ENCODE measurements around the gene CEP68. TPM values are rescaled to one million over a fixed set of nuclear protein-coding genes. Genes with fewer than 3 reads are reported as not detected.

The CEP68 gene
- polyA plus RNA-seq, 2 of the 4 experiments (the other 2 are of a cell fraction): 6.8 to 9.2 TPM

DNA sequence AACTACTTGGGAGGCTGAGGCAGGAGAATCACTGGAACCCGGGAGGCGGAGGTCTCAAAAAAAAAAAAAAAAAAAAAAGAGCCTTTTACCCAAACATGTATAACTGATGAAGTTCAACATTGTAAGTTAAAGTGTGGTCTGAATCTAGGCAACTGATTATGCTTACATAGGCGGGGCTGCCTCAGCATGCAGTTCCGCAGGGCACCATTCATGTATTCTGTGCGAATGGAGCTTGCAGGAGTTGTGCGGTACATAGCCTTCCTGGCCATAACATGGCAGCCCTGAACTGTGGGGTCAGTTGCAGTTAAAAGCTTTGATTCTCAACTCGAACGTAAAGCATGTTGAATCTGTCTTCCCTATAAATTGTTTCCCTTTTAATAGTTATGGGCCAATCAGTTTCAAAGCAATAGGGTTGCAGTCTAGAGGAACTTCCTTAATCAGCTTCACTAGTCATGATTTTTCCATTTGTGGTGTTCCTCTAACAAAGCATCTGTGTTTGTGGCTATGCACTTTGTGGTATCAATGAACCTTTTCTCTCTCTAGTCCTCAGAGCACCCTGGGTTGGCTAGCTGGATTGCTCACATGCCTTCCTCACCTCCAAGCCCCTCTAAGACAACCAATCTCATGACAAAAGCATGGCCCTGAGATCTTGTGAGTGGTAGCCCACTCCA, 30.6 kb upstream of the CEP68 start:
- DNase-seq (ENCODE audit: low read depth in 1 of 2, low spot score in 1 of 2) (no peak), ATAC-seq (no peak), FAIRE-seq (no peak)
- 92% methylated on average over 8 of the region's 8 CpGs for WGBS (ENCODE audit: missing lambda C conversion rate)
- Histone ChIP-seq H3K9me3 (no peaks in the 10 kb centered on the region), H3K4me3 (no peak overlapping the region), H3K4me2 (peak overlapping the region; percentile 15; the same call in 2 of the 3 replicates), H3K4me1 (peaks cover 20% of the 10 kb centered on the region), H3K27ac (peak overlapping the region in 1 of 2 experiments; percentile 20; a peak in 1 of 6 replicates)
- ChIA-PET CTCF (interaction anchor here (0.6 to 5.8 kb wide), 9 partner anchors 7 to 108 kb away, joined by 3 to 39 read pairs (median 3); no protein-coding TSS in a partner anchor), POLR2A (no interaction called here)
- TF ChIP-seq, protein P1, sequence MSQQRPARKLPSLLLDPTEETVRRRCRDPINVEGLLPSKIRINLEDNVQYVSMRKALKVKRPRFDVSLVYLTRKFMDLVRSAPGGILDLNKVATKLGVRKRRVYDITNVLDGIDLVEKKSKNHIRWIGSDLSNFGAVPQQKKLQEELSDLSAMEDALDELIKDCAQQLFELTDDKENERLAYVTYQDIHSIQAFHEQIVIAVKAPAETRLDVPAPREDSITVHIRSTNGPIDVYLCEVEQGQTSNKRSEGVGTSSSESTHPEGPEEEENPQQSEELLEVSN (IDR thresholded peaks at IDR 0.05; ENCODE audit: borderline replicate concordance, low read depth): no peak
- TF ChIP-seq NPAS2 (CRISPR knock-in tag; IDR thresholded peaks at IDR 0.05; ENCODE audit: borderline replicate concordance): no peak
- no peak for TF ChIP-seq ZC3H11A (IDR thresholded peaks at IDR 0.05)
- TF ChIP-seq, protein P2, sequence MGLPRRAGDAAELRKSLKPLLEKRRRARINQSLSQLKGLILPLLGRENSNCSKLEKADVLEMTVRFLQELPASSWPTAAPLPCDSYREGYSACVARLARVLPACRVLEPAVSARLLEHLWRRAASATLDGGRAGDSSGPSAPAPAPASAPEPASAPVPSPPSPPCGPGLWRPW (IDR thresholded peaks at IDR 0.05): no peak
- TF ChIP-seq, protein P3, sequence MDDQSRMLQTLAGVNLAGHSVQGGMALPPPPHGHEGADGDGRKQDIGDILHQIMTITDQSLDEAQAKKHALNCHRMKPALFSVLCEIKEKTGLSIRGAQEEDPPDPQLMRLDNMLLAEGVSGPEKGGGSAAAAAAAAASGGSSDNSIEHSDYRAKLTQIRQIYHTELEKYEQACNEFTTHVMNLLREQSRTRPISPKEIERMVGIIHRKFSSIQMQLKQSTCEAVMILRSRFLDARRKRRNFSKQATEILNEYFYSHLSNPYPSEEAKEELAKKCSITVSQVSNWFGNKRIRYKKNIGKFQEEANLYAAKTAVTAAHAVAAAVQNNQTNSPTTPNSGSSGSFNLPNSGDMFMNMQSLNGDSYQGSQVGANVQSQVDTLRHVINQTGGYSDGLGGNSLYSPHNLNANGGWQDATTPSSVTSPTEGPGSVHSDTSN (IDR thresholded peaks at IDR 0.05): no peak
- no peak for TF ChIP-seq CBX2 (IDR thresholded peaks at IDR 0.05; ENCODE audit: borderline replicate concordance, low read depth)
- no peak for TF ChIP-seq FOSB (CRISPR knock-in tag; IDR thresholded peaks at IDR 0.05)
- TF ChIP-seq RARB (CRISPR knock-in tag; IDR thresholded peaks at IDR 0.05): no peak
- no peak for TF ChIP-seq KDM1A (IDR thresholded peaks at IDR 0.05; ENCODE audit: low read depth)
- no peak for TF ChIP-seq CHD4 (IDR thresholded peaks at IDR 0.05; ENCODE audit: borderline replicate concordance)
- no peak for TF ChIP-seq ZSCAN20 (CRISPR knock-in tag; IDR thresholded peaks at IDR 0.05)
- TF ChIP-seq, protein P4, sequence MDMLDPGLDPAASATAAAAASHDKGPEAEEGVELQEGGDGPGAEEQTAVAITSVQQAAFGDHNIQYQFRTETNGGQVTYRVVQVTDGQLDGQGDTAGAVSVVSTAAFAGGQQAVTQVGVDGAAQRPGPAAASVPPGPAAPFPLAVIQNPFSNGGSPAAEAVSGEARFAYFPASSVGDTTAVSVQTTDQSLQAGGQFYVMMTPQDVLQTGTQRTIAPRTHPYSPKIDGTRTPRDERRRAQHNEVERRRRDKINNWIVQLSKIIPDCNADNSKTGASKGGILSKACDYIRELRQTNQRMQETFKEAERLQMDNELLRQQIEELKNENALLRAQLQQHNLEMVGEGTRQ (IDR thresholded peaks at IDR 0.05): no peak
- no peak for TF ChIP-seq POLR2A (IDR thresholded peaks at IDR 0.05; ENCODE audit: low read length)
- no peak for TF ChIP-seq EHMT2 (IDR thresholded peaks at IDR 0.05; ENCODE audit: low read depth)
- TF ChIP-seq FOSL2 (IDR thresholded peaks at IDR 0.05): no peak
- TF ChIP-seq FOSL2 (CRISPR knock-in tag; IDR thresholded peaks at IDR 0.05): no peak
- no peak for TF ChIP-seq GATA3 (IDR thresholded peaks at IDR 0.05; ENCODE audit: borderline replicate concordance)
- TF ChIP-seq MYC (IDR thresholded peaks at IDR 0.05; ENCODE audit: borderline replicate concordance, low read length): no peak

DNA sequence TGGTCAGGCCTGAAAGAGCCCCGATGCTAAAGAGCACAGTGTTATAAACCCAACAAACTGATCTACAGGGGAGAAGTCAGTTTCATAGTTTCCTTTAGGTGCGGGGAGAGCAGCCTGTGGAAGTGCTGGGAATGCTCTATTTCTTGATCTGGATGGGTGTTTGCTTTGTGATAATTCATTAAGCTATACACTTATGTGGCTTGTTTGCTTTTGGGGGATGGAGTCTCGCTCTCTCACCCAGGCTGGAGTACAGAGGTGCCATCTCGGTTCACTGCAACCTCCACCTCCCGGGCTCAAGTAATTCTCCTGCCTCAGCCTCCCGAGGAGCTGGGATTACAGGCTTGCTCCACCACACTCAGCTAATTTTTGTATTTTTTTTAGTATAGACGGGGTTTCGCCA, 30.1 kb upstream of the CEP68 start:
- FAIRE-seq: no peak
- peaks cover 20% of the 10 kb centered on the region for H3K4me1 ChIP-seq
- no peak for TF ChIP-seq ESRRA (IDR thresholded peaks at IDR 0.05; ENCODE audit: borderline replicate concordance, low read length)
- TF ChIP-seq, protein P5, sequence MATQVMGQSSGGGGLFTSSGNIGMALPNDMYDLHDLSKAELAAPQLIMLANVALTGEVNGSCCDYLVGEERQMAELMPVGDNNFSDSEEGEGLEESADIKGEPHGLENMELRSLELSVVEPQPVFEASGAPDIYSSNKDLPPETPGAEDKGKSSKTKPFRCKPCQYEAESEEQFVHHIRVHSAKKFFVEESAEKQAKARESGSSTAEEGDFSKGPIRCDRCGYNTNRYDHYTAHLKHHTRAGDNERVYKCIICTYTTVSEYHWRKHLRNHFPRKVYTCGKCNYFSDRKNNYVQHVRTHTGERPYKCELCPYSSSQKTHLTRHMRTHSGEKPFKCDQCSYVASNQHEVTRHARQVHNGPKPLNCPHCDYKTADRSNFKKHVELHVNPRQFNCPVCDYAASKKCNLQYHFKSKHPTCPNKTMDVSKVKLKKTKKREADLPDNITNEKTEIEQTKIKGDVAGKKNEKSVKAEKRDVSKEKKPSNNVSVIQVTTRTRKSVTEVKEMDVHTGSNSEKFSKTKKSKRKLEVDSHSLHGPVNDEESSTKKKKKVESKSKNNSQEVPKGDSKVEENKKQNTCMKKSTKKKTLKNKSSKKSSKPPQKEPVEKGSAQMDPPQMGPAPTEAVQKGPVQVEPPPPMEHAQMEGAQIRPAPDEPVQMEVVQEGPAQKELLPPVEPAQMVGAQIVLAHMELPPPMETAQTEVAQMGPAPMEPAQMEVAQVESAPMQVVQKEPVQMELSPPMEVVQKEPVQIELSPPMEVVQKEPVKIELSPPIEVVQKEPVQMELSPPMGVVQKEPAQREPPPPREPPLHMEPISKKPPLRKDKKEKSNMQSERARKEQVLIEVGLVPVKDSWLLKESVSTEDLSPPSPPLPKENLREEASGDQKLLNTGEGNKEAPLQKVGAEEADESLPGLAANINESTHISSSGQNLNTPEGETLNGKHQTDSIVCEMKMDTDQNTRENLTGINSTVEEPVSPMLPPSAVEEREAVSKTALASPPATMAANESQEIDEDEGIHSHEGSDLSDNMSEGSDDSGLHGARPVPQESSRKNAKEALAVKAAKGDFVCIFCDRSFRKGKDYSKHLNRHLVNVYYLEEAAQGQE (IDR thresholded peaks at IDR 0.05): no peak
- TF ChIP-seq, protein P6, sequence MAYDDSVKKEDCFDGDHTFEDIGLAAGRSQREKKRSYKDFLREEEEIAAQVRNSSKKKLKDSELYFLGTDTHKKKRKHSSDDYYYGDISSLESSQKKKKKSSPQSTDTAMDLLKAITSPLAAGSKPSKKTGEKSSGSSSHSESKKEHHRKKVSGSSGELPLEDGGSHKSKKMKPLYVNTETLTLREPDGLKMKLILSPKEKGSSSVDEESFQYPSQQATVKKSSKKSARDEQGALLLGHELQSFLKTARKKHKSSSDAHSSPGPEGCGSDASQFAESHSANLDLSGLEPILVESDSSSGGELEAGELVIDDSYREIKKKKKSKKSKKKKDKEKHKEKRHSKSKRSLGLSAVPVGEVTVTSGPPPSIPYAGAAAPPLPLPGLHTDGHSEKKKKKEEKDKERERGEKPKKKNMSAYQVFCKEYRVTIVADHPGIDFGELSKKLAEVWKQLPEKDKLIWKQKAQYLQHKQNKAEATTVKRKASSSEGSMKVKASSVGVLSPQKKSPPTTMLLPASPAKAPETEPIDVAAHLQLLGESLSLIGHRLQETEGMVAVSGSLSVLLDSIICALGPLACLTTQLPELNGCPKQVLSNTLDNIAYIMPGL (CRISPR knock-in tag; IDR thresholded peaks at IDR 0.05; ENCODE audit: borderline replicate concordance): no peak
- TF ChIP-seq RARB (CRISPR knock-in tag; IDR thresholded peaks at IDR 0.05): no peak
- no peak for TF ChIP-seq NR3C1 (IDR thresholded peaks at IDR 0.05)
- TF ChIP-seq, protein P2 (IDR thresholded peaks at IDR 0.05): no peak
- TF ChIP-seq CBX8 (IDR thresholded peaks at IDR 0.05): no peak
- TF ChIP-seq KDM5A (IDR thresholded peaks at IDR 0.05): no peak
- no peak for TF ChIP-seq RFX5 (IDR thresholded peaks at IDR 0.05)
- no peak for TF ChIP-seq TP53 (CRISPR knock-in tag; IDR thresholded peaks at IDR 0.05)
- no peak for TF ChIP-seq KDM1A (IDR thresholded peaks at IDR 0.05; ENCODE audit: low read depth)
- no peak for TF ChIP-seq ZFP36 (IDR thresholded peaks at IDR 0.05; ENCODE audit: borderline replicate concordance, partially characterized antibody)
- no peak for TF ChIP-seq NFE2L2 (conservative IDR thresholded peaks at IDR 0.05; ENCODE audit: low read length)
- DNase-seq (ENCODE audit: low read depth in 1 of 2, low spot score in 1 of 2): no peak
- CTCF ChIA-PET: interaction anchor here (0.6 to 5.8 kb wide), 5 partner anchors 11 to 108 kb away, joined by 3 to 39 read pairs (median 3); no protein-coding TSS in a partner anchor
- H3K4me2 ChIP-seq: peak overlapping the region; percentile 15; the same call in 2 of the 3 replicates
- H3K9me3 ChIP-seq: no peaks in the 10 kb centered on the region
- H3K27ac ChIP-seq: peak overlapping the region in 1 of 2 experiments; percentile 20; a peak in 1 of 6 replicates
- 78% methylated on average over 8 of the region's 8 CpGs for WGBS (ENCODE audit: missing lambda C conversion rate)
- POLR2A ChIA-PET: no interaction called here
- no peak overlapping the region for H3K4me3 ChIP-seq
- no peak for ATAC-seq

Measured in A549 (cell line).